SU-DHL-6 (cell line): ENCODE measurements around the gene ATXN7L1.

Source experiments
- H2AFZ ChIP-seq: fragments of 200-600 bp; sonication (generic); 2 replicates; pipeline ENCODE4 v1.6.1; 2014; ENCODE audit warnings: low read depth, mild to moderate bottlenecking, moderate library complexity, mixed read lengths, antibody characterized with exemption, low read length; ENCODE audit not compliant: severe bottlenecking
- H3F3A ChIP-seq: fragments of 200-600 bp; shearing (Covaris generic); 2 replicates; pipeline ENCODE4 v1.6.0; 2016; ENCODE audit warnings: antibody characterized with exemption, mild to moderate bottlenecking; ENCODE audit not compliant: insufficient read depth
- H3K27ac ChIP-seq: fragments of 200-600 bp; sonication (generic); 2 replicates; pipeline ENCODE4 v1.5.1; 2016; ENCODE audit warnings: low read depth, mild to moderate bottlenecking, low read length, moderate library complexity, mixed read lengths
- H3K27me3 ChIP-seq: fragments of 200-600 bp; sonication (generic), shearing (Covaris generic); 2 replicates; pipeline ENCODE4 v1.6.0; 2014; ENCODE audit warnings: mild to moderate bottlenecking, low read length
- H3K36me3 ChIP-seq: fragments of 200-600 bp; sonication (generic); 2 replicates; pipeline ENCODE4 v1.6.1; 2014; ENCODE audit warnings: mild to moderate bottlenecking, low read length, mixed read lengths
- H3K4me2 ChIP-seq: fragments of 300-600, 200-600 bp; shearing (Covaris generic), sonication (generic); 2 replicates; pipeline ENCODE4 v1.6.0; 2014; ENCODE audit warnings: low read length, low read depth, mild to moderate bottlenecking; ENCODE audit not compliant: poor library complexity, severe bottlenecking
- H3K4me3 ChIP-seq: fragments of 200-600 bp; sonication (generic); 2 replicates; pipeline ENCODE4 v1.5.1; 2014; ENCODE audit warnings: antibody characterized with exemption, low read length, mild to moderate bottlenecking, mixed read lengths; ENCODE audit not compliant: insufficient read depth, poor library complexity, severe bottlenecking
- H3K79me2 ChIP-seq: fragments of 200-600 bp; sonication (generic); 2 replicates; pipeline ENCODE4 v1.6.1; 2014; ENCODE audit warnings: mild to moderate bottlenecking, low read length, moderate library complexity; ENCODE audit not compliant: insufficient read depth
- H3K9ac ChIP-seq: fragments of 200-600 bp; sonication (generic); 2 replicates; pipeline ENCODE4 v1.7.0; 2014; ENCODE audit warnings: mild to moderate bottlenecking, low read length
- H3K9me2 ChIP-seq: fragments of 200-600 bp; sonication (generic); replicated peaks from 2 replicates; pipeline ENCODE4 v1.6.1; 2014; ENCODE audit warnings: low read length; ENCODE audit not compliant: insufficient read depth
- H3K9me3 ChIP-seq: fragments of 200-600 bp; sonication (generic); 2 replicates; pipeline ENCODE4 v1.6.1; 2014; ENCODE audit warnings: low read length, mixed read lengths; ENCODE audit not compliant: insufficient read depth
- H4K20me1 ChIP-seq: fragments of 200-600 bp; sonication (generic); 2 replicates; pipeline ENCODE4 v1.6.1; 2014; ENCODE audit warnings: low read depth, mild to moderate bottlenecking, antibody characterized with exemption, low read length, moderate library complexity, mixed read lengths
- EZH2phosphoT487 ChIP-seq: fragments of 200-600 bp; sonication (generic), shearing (Covaris generic); conservative IDR thresholded peaks from 2 replicates; pipeline ENCODE4 v1.6.1; 2018; ENCODE audit warnings: mild to moderate bottlenecking, antibody characterized with exemption, low read length, moderate library complexity, mixed read lengths
- TF ChIP-seq, protein P1 (sequence below): fragments of 200-600 bp; sonication (generic); IDR thresholded peaks from one replicate; pipeline ENCODE4 v1.5.1; 2017; ENCODE audit warnings: antibody characterized with exemption, mild to moderate bottlenecking, low read length, moderate library complexity; ENCODE audit not compliant: insufficient read depth, poor library complexity, severe bottlenecking

The ATXN7L1 gene

DNA sequence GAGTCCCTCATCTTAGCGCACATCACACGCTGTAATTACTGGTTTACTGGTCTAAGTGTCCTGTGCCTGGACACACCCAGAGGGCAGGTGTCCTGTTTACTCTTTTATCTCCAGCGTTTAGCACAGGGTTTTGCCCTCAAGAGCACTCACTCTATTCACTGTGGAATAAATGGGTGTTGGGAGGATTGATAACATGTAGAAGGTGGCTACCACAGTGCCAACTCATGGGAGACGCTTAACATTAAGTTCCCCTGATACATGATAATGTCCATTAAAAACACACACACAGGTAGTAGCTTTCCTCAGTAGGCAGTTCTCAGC lies 199.0 kb downstream of the ATXN7L1 start:
- Histone ChIP-seq H3K4me3 (peak overlapping the region; percentile 12), H3K9me2 (no peaks in the 10 kb centered on the region), H2AFZ (peak overlapping the region; percentile 70), H3K4me2 (peak overlapping the region; percentile 47), H3K27me3 (no peaks in the 10 kb centered on the region), H3F3A (no peaks in the 10 kb centered on the region), H3K9me3 (no peaks in the 10 kb centered on the region), H3K36me3 (no peaks in the 10 kb centered on the region), H3K79me2 (no peaks in the 10 kb centered on the region), H3K9ac (peak overlapping the region; percentile 22), H4K20me1 (no peaks in the 10 kb centered on the region), H3K27ac (peak overlapping the region; percentile 2; the same call in 1 of the 2 replicates)
- TF ChIP-seq, protein P1, sequence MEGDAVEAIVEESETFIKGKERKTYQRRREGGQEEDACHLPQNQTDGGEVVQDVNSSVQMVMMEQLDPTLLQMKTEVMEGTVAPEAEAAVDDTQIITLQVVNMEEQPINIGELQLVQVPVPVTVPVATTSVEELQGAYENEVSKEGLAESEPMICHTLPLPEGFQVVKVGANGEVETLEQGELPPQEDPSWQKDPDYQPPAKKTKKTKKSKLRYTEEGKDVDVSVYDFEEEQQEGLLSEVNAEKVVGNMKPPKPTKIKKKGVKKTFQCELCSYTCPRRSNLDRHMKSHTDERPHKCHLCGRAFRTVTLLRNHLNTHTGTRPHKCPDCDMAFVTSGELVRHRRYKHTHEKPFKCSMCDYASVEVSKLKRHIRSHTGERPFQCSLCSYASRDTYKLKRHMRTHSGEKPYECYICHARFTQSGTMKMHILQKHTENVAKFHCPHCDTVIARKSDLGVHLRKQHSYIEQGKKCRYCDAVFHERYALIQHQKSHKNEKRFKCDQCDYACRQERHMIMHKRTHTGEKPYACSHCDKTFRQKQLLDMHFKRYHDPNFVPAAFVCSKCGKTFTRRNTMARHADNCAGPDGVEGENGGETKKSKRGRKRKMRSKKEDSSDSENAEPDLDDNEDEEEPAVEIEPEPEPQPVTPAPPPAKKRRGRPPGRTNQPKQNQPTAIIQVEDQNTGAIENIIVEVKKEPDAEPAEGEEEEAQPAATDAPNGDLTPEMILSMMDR: no peak
- no peak for TF ChIP-seq EZH2phosphoT487

DNA sequence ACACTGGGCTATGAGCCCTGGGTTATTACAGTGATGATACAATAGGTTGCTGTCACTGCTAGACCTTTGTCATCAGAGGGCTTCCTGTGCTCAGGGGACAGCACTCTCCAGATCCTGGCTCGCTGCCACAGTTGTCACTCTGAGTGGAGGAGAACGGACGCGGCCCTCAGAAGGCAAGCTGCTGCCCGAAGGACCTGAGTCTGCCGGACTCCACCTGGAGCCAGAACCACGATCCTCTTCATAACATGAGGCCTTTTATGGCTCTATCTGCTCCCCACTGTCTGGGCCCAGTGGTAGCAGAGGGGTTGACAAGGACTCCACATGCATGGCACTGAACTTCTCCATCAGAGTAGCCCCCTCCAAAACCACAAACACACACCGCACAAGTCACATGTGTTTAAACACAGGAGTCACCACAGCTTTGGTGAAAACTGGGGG lies 200.4 kb downstream of the ATXN7L1 start:
- Histone ChIP-seq H3F3A (no peaks in the 10 kb centered on the region), H3K27me3 (no peaks in the 10 kb centered on the region), H3K36me3 (no peaks in the 10 kb centered on the region), H3K9ac (no peak overlapping the region), H4K20me1 (no peaks in the 10 kb centered on the region), H3K4me3 (no peak overlapping the region), H3K9me2 (no peaks in the 10 kb centered on the region), H3K79me2 (no peaks in the 10 kb centered on the region), H3K4me2 (no peak overlapping the region), H3K27ac (no peak overlapping the region), H2AFZ (no peak overlapping the region), H3K9me3 (no peaks in the 10 kb centered on the region)
- TF ChIP-seq EZH2phosphoT487: no peak

DNA sequence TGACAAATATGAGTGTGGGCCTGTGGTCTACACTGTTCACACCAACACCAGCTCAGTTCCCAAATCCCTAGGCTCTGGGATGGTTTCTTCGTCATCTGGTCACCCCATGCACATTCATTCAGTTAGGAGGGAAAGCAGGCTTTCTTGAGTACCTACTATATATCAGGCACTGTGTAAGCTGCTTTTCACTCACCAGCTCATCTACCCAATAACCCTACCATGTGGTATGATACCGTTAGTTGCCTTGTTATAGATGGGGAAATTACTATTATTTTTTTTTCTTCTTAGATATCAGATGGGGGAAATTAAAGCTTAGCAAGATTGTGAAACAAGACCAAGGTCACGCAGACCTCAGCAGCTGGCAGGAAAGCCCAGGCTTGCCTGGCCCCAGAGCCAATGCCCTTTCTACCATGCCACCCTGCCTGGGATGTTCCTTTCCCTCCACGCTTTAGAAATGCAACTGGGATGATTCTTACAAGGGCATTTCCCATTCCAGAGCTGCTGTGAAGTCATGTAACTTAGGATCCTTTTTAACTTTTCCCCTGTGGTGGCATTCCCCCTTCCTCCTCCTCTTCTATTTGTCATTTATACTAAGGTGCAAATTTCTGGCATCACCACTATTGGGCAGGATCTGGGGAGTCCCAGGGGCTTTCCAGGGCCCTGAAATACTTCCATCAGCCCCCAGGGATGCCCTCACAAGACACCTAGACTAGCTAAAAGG lies 202.0 kb downstream of the ATXN7L1 start:
- no peak overlapping the region for H3K4me3 ChIP-seq
- no peak overlapping the region for H2AFZ ChIP-seq
- no peaks in the 10 kb centered on the region for H3F3A ChIP-seq
- H3K4me2 ChIP-seq: no peak overlapping the region
- no peaks in the 10 kb centered on the region for H3K79me2 ChIP-seq
- TF ChIP-seq, protein P1: no peak
- TF ChIP-seq EZH2phosphoT487: no peak
- H4K20me1 ChIP-seq: no peaks in the 10 kb centered on the region
- no peak overlapping the region for H3K27ac ChIP-seq
- no peaks in the 10 kb centered on the region for H3K27me3 ChIP-seq
- H3K36me3 ChIP-seq: no peaks in the 10 kb centered on the region
- no peak overlapping the region for H3K9ac ChIP-seq
- no peaks in the 10 kb centered on the region for H3K9me3 ChIP-seq
- no peaks in the 10 kb centered on the region for H3K9me2 ChIP-seq

DNA sequence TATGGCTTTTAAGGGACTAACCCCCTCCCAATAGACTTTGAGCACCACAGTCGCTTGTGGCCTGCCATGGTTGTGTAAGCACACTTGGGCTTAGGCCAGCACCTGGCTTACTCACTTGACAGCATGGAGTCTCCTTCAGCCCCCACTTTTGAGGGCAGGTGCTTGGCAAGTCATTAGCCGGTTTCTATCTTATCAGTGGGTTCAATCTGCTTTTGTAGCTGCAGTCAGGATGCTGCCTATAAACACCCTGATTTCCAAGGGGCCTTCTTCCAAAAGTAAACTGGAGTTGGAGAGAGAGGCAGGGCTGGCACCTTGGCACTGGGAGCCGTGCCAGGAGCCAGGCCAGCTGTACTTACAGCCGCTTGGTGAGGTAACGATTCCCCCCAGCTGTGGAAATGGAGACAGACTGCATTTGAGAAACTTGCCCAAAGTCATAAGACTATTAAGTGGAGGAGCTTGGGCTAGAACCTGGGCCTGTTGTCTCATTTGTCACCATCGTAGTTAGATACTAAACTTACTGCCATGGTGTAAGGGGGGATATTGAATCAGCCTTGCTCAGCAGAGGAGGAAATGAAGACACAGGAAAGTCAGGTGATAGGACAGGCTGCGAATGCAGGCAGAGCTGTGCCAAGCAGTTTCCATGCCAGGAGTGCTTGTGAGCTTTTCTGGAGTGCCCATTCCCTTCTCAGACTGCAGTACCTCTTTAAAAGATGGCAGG lies 202.9 kb downstream of the ATXN7L1 start:
- no peak overlapping the region for H2AFZ ChIP-seq
- H4K20me1 ChIP-seq: no peaks in the 10 kb centered on the region
- H3K79me2 ChIP-seq: no peaks in the 10 kb centered on the region
- no peak overlapping the region for H3K4me3 ChIP-seq
- H3F3A ChIP-seq: no peaks in the 10 kb centered on the region
- H3K27me3 ChIP-seq: no peaks in the 10 kb centered on the region
- no peak overlapping the region for H3K27ac ChIP-seq
- H3K4me2 ChIP-seq: no peak overlapping the region
- H3K9me3 ChIP-seq: no peaks in the 10 kb centered on the region
- H3K36me3 ChIP-seq: no peaks in the 10 kb centered on the region
- no peak overlapping the region for H3K9ac ChIP-seq
- no peaks in the 10 kb centered on the region for H3K9me2 ChIP-seq
- no peak for TF ChIP-seq EZH2phosphoT487
- TF ChIP-seq, protein P1: no peak
